Mononuclear cell (primary cell): ENCODE results near the gene RNF215. TPM values are rescaled to one million over a fixed set of nuclear protein-coding genes. Genes with fewer than 3 reads are reported as not detected.

Source experiments
- H3K27me3 ChIP-seq: 2 replicates; pipeline ENCODE4 v1.6.0; 2011; ENCODE audit warnings: low read length, control low read depth; ENCODE audit not compliant: insufficient read depth
- H3K4me1 ChIP-seq: 2 replicates; pipeline ENCODE4 v1.5.1; 2011; ENCODE audit warnings: mild to moderate bottlenecking, low read length, control low read depth; ENCODE audit not compliant: insufficient read depth
- H3K4me3 ChIP-seq: 2 replicates; pipeline ENCODE4 v1.5.1; 2011; ENCODE audit warnings: mild to moderate bottlenecking, low read length, moderate library complexity
- H3K9me3 ChIP-seq: 2 replicates; pipeline ENCODE4 v1.5.1; 2011; ENCODE audit warnings: low read depth, mild to moderate bottlenecking, control low read depth, low read length
- total RNA-seq: library from RNA; depleted of rRNA; stranded (reverse); fragments of >200 nt; gene quantifications from one replicate; pipeline ENCODE4 v1.2.3, GENCODE V29; 2012

RNF215 gene
- 3.3 TPM for total RNA-seq

DNA sequence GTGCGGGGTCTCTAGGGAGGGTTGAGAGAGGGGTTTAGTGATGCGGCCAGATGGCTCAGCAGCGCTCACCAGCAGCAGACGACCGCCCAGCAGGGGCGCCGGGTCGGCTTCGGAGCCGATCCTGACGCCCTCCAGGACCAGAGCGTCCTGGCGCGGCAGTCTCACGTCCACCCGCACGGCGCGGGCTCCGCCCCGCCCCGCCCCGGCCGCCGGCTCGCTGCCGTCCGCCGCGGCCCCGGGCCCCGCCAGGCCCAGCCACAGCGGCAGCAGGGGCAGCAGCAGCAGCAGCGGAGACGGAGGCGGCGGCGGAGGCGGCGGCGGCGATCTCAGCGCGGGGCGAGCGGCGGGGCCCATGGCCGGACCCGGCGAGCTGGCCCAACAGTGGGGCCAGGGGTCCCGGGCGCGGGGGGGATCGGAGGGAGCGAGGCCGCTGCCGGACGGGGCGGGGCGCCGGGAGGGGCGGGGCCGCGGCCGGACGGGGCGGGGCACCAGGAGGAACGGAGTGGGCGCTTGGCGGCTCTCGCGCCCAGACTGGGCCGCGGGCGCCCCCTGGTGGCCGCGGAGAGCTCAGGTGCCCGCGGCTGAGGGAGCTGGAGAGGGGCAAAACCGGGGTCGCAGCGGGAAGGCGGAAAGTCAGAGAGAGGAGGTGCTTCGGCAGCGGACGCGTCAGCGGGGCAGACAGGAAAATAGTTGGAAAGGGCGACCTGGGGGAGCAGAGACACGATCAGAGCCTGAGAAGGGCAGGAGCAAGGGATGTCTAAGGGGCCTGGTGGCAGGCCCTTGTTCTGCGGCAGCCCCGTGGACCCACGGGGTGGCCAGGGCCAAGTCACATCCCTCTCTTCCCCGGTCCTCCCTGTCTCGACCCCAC is at the start of gene RNF215:
RNF215 (minus strand) TSS at position 452 of the 868 bp plus-strand sequence; CDS start at position 354, 98 bp downstream.
- H3K9me3 ChIP-seq, result no peaks in the 10 kb centered on the region
- H3K27me3 ChIP-seq, result no peaks in the 10 kb centered on the region
- H3K4me3 ChIP-seq, result peak within 1 kb of the TSS; percentile 24
- peaks cover 13% of the 10 kb centered on the region for H3K4me1 ChIP-seq

DNA sequence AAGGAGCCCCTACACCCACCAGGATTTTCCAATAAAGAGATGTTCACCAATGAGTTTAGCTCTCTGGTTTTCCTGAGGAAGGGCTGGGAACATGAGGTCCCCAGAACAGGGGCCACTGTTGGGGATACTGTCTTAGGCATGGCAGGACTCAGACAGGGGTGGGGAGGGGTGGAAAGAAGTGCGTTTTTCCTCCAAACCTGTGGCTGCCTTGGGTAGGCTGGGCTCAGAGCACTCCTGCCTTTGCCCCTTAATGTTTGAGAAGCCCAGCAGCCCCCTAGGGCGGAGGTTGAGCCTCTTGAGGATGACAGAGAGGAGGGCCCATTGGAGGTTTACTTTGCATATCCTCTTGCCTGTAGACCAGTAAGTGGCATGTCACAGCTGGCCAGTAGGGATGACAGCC is 49.0 kb upstream of the RNF215 start:
- Histone ChIP-seq H3K9me3 (no peaks in the 10 kb centered on the region), H3K4me3 (no peak overlapping the region), H3K4me1 (peaks cover 4% of the 10 kb centered on the region), H3K27me3 (peaks cover 12% of the 10 kb centered on the region)

DNA sequence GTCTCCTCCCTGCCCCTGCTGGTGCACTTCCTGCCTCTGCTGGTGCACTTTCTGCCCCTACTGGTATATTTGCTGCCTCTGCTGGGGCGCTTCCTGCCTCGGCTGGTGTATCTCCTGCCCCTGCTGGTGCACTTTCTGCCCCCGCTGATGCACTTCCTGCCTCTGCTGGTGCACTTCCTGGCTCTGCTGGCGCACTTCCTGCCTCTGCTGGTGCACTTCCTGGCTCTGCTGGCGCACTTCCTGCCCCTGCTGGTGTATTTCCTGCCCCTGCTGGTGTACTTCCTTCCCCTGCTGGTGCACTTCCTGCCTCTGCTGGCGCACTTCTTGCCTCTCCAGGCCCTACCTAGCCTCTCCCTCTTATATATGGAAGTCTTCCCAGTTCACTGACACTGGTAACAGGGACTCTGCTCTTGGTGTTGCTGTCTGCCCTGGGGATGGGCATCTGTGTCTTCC is 48.5 kb upstream of the RNF215 start:
- H3K4me1 ChIP-seq, result peaks cover 4% of the 10 kb centered on the region
- H3K9me3 ChIP-seq, result no peaks in the 10 kb centered on the region
- peaks cover 12% of the 10 kb centered on the region for H3K27me3 ChIP-seq
- H3K4me3 ChIP-seq, result no peak overlapping the region

DNA sequence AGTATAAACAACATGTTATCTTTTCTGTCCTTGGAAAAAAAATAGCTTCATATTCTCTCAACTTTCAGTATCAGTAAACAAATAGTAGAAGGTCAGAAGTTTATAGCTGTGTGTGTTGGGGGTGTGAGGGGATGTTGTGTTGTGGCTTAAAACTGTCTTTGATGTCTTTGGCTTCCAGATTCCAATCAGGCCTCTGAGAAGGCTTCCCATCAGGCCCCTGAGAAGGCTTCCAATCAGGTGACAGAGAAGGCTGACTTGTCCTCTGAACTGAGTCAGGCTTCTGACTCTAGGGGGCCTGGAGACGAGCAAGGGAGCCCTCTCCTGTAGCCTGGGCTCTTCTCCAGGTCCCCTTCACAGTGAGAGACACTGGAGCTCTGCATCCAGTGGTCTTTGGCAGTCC is 47.6 kb upstream of the RNF215 start:
- H3K4me3 ChIP-seq, result no peak overlapping the region
- H3K4me1 ChIP-seq, result peaks cover 4% of the 10 kb centered on the region

DNA sequence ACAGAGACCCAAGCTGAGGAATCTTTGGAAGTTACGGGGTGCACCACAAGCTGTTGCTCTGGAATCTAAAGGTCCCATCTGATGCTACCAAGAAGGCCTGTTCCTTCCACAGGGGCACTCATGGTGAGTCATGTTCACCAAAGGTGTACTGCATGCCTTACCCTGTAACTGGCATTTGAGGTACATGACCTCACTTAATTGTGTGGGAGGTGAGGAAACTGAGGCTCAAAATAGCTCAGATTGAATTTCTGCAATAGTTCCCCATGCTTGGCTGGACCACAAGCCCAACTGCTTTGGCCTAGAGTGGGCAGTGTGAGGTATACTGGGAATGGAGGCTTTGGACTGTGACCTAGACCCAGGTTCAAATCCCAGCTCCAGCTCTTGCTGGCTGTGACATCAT is 46.6 kb upstream of the RNF215 start:
- Histone ChIP-seq H3K4me1 (peaks cover 4% of the 10 kb centered on the region), H3K27me3 (peaks cover 5% of the 10 kb centered on the region), H3K9me3 (no peaks in the 10 kb centered on the region), H3K4me3 (no peak overlapping the region)

More for the DNA sequence above, 47.6 kb upstream of the RNF215 start:
- Histone ChIP-seq H3K27me3 (peaks cover 7% of the 10 kb centered on the region), H3K9me3 (no peaks in the 10 kb centered on the region)

DNA sequence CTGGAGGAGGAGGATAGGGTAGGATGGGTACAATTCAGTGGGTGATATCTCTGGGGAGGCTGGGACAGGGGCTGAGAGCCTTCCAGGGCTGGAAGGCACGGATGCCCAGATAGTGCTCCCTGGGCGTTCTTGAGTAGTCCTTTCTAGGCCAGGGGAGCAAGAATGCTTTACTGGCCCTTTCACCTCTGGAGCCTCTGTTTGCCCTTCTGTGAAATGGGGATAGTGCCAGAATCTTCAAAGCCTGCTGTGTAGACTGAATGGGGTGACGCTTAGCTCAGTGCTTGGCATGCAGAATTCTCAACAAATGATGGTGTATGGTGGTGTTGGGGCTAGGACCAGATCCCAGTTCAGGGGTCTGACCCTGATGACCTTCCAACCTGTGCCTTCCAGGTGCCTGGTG is 46.0 kb upstream of the RNF215 start:
- H3K4me3 ChIP-seq, result no peak overlapping the region

DNA sequence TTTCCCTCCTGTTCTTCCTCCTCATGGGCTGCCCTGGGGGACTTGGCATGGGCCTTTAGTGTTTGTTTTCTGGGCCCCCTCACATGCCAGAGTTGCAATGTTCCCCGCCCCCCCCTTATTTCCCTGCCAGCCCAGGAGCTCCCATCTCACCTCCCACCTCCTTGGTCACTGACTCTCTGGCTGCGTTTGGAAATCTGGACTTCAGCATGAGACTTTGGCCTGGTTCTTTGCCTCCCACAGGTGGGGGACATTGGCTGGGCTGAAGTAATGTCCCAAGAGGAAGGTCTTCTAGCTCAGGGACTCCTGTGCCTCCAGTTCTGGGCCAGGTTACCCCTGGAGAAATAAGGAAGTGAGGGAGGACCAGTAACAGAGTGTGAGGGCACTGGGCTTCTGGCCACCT is 45.3 kb upstream of the RNF215 start:
- Histone ChIP-seq H3K4me1 (peaks cover 4% of the 10 kb centered on the region), H3K9me3 (no peaks in the 10 kb centered on the region), H3K27me3 (no peaks in the 10 kb centered on the region), H3K4me3 (no peak overlapping the region)

More for the DNA sequence above, 46.0 kb upstream of the RNF215 start:
- no peaks in the 10 kb centered on the region for H3K9me3 ChIP-seq
- no peaks in the 10 kb centered on the region for H3K27me3 ChIP-seq
- H3K4me1 ChIP-seq, result peaks cover 4% of the 10 kb centered on the region

DNA sequence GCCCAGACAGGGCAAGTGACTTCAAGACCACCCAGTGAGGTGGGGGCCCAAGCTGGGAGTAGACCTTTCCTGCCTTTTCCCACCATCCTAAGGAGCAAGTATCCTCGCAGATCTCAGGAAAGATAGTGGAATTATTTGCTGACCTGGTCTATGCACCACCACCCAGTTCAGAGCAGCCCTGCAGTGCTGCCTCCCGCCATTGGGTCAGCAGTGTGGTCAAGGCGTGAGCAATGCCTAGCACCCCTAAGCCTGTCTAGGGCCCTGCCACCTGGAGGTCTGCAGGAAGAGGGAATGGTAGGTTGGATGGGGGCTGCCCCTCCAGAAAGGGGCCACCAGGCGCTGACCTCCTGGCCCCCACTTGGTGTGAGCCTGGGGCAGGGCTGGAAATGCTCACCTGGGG is 44.9 kb upstream of the RNF215 start:
- Histone ChIP-seq H3K9me3 (no peaks in the 10 kb centered on the region), H3K4me3 (no peak overlapping the region), H3K4me1 (peaks cover 7% of the 10 kb centered on the region), H3K27me3 (no peaks in the 10 kb centered on the region)

DNA sequence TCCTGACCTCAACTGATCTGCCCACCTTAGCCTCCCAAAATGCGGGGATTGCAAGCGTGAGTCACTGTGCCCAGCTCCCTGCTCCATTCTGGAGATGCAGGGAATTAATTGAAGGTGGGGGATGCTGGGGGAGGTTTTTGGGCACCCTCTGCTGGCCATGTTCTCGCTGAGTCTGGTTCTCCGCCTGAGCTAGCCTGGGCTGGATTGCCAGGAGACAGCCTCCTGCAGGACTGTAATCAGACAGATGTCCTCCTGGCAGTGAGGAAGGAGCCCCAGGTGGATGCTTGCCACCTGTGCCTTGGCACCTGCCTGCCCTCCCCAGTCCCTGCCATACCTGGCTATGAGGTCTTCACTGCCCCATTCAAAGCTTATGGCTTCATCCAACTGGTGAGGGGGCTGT is 43.7 kb upstream of the RNF215 start:
- Histone ChIP-seq H3K27me3 (no peaks in the 10 kb centered on the region), H3K4me3 (no peak overlapping the region), H3K4me1 (peaks cover 18% of the 10 kb centered on the region), H3K9me3 (no peaks in the 10 kb centered on the region)

DNA sequence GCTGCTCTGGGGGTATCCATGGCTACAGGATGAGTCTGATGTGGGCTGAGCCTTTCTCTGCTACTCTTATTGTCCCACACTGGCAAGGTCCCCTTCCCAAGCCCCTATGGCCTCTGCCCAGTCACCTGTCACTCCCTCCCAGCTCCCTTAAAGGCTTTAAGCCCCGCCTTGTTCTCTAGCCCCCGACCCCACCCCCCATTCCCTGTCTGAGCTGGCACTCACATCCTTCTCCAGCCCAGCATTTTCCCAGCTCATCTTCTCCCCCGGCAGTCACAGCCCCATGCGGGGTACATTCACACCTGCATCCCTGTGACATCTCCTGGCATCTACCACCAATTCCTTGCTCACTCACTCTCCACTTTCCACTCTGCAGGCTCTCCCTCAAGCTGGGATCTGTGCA is 42.7 kb upstream of the RNF215 start:
- Histone ChIP-seq H3K27me3 (no peaks in the 10 kb centered on the region), H3K4me1 (peaks cover 24% of the 10 kb centered on the region), H3K9me3 (no peaks in the 10 kb centered on the region), H3K4me3 (no peak overlapping the region)

DNA sequence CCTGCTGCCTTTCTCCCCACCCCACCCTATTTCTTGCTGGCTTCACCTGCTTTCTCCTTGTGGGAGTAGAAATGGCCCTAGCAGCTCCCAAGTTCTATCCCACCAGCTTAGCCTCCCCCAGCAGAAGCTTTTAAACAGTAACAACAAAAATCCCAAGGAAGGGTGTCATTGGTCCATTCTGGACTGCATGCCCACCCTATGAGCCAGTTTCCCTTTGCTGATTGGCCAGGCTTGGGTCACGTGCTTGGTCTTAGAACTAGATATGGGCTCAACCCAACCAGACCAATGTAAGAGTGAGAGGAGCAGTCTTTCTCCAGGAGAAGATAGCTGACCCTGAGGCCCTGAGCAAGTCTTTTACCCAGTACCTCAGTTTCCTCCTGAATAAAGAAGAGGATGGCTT is 40.7 kb upstream of the RNF215 start:
- Histone ChIP-seq H3K4me1 (peaks cover 40% of the 10 kb centered on the region), H3K4me3 (no peak overlapping the region), H3K9me3 (no peaks in the 10 kb centered on the region), H3K27me3 (no peaks in the 10 kb centered on the region)

DNA sequence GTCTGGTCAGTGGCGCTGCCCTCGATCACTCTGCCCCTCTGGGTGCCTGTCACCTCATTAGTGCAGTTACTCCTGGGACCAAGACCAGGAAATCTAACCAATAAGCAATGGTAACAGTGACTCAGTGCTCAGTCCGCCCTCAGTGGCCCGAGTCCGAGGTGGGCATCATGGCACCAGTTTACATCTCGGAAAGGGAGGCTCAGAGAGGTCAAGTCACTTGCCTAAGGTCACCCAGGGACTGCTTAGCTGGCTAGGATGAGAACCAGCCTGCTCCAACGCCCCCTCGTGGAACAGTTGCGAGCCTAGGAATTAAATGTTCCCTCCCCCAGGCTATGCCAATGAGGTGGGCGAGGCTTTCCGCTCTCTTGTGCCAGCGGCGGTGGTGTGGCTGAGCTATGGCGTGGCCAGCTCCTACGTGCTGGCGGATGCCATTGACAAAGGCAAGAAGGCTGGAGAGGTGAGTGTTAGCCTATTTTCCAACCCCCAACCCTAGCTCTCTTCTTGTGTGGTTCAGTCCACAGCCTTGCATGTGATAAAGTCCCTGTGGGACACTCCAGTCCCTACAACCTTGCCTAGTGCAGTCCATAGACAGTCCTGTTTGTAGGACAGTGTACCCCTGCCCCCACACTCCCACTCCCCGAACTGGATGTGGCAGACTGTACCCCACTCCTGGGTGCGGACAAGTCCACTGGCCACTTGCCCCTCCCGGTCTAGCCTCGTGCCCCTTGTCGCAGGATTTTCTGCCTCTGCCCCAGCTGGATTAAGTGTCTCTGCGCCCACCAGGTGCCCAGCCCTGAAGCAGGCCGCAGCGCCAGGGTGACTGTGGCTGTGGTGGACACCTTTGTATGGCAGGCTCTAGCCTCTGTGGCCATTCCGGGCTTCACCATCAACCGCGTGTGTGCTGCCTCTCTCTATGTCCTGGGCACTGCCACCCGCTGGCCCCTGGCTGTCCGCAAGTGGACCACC is 39.5 kb upstream of the RNF215 start:
- peaks cover 47% of the 10 kb centered on the region for H3K4me1 ChIP-seq
- H3K9me3 ChIP-seq, result no peaks in the 10 kb centered on the region
- peak overlapping the region; percentile 64 for H3K4me3 ChIP-seq
- no peaks in the 10 kb centered on the region for H3K27me3 ChIP-seq

DNA sequence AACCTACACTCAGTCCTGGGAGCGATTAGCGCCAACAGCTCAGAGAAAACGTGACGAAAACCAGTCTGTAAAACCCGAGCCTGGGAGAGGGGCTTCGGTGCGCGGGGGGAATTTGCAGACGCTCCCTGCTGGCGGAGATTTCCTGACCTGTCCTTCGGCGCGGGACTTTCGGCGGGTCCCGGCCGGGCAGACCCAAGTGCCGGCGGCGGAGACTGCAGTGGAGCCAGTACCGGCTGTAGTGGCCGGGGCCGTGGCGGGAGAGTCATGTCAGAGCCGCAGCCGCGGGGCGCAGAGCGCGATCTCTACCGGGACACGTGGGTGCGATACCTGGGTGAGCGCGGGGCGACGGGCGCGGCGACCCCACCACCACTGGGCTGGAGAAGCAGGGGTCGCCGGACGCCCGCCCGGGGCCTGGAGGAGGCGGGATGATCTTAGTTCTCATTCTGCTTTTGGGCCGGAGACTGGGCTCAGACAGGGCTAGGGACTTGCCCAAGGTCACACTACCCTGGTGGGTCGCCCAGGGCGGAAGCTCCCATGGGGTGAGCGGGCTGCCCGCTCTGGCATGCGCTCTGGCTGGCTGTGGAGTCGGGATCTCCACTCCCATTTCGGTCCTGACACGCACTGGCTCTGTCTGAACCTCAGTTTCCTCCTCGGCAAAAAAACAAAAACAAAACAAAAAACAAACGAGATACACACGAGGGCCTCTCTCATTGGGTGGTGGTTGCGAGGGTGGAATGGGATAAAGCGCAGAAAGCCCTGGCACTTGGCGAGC is 38.6 kb upstream of the RNF215 start, which contains the start of gene MTFP1:
MTFP1 (plus strand) TSS at position 153 of the 772 bp plus-strand sequence; CDS start at position 265, 112 bp downstream.
- Histone ChIP-seq H3K4me1 (peaks cover 47% of the 10 kb centered on the region), H3K9me3 (no peaks in the 10 kb centered on the region), H3K27me3 (no peaks in the 10 kb centered on the region), H3K4me3 (peak within 1 kb of the TSS; percentile 64)

DNA sequence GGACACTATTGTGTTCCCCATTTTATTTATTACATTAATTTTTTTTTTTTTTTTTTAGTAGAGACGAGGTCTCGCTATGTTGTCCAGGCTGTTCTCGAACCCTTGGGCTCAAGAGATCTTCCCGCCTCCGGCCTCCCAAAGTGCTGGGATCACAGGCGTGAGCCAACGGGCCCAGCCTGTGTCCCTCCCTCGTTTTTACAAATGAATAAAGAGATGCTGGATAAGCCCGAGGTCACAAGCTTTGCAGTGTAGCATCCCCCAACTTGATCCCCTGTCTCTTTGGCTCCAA is 38.1 kb upstream of the RNF215 start:
- H3K9me3 ChIP-seq, result no peaks in the 10 kb centered on the region
- H3K27me3 ChIP-seq, result no peaks in the 10 kb centered on the region
- H3K4me1 ChIP-seq, result peaks cover 47% of the 10 kb centered on the region
- peak overlapping the region; percentile 64 for H3K4me3 ChIP-seq
